Neural crest cell (in vitro differentiated cells): Measurements from ENCODE around the gene CNN1. TPM values are rescaled to one million over a fixed set of nuclear protein-coding genes. Genes with fewer than 3 reads are reported as not detected.
"Not testable (repeated sequence)": the region's sequence is repeated elsewhere in the genome, so short reads cannot be mapped to it uniquely, and the experiment has no call there.

Experiments used
- DNase-seq: peaks from one replicate; pipeline ENCODE4 v3.0.0; 2021; ENCODE audit warnings: low read depth, mixed read lengths, low spot score
- H3K27ac Mint-ChIP-seq: one replicate; pipeline ENCODE4 v1.8.0; 2021; ENCODE audit warnings: mild to moderate bottlenecking, mixed read lengths; ENCODE audit not compliant: unreplicated experiment
- H3K27me3 Mint-ChIP-seq: 2 replicates; pipeline ENCODE4 v1.8.0; 2021; ENCODE audit warnings: low read depth, mild to moderate bottlenecking, mixed read lengths
- H3K36me3 Mint-ChIP-seq: 2 replicates; pipeline ENCODE4 v1.8.0; 2021; ENCODE audit warnings: low read depth, mild to moderate bottlenecking, mixed read lengths
- H3K4me1 Mint-ChIP-seq: 2 replicates; pipeline ENCODE4 v1.8.0; 2021; ENCODE audit warnings: mixed read lengths
- H3K4me3 Mint-ChIP-seq: one replicate; pipeline ENCODE4 v1.8.0; 2021; ENCODE audit warnings: mild to moderate bottlenecking, mixed read lengths
- H3K9me3 Mint-ChIP-seq: 2 replicates; pipeline ENCODE4 v1.8.0; 2021; ENCODE audit warnings: mixed read lengths
- CTCF ChIP-seq: fragments of 200-600 bp; sonication (generic); conservative IDR thresholded peaks from 2 replicates; pipeline ENCODE4 v1.5.0; 2021; ENCODE audit warnings: antibody characterized with exemption, mild to moderate bottlenecking
- microRNA-seq: library from miRNA; unstranded; fragments of <30 nt; microRNA quantifications from one replicate; pipeline ENCODE4, GENCODE V29; 2020
- total RNA-seq: library from RNA; stranded (reverse); gene quantifications from 2 replicates; pipeline ENCODE4 v1.2.1, GENCODE V29; 2021

The CNN1 gene
- total RNA-seq, 1 donor from 2014 or later = 1.6 TPM

DNA sequence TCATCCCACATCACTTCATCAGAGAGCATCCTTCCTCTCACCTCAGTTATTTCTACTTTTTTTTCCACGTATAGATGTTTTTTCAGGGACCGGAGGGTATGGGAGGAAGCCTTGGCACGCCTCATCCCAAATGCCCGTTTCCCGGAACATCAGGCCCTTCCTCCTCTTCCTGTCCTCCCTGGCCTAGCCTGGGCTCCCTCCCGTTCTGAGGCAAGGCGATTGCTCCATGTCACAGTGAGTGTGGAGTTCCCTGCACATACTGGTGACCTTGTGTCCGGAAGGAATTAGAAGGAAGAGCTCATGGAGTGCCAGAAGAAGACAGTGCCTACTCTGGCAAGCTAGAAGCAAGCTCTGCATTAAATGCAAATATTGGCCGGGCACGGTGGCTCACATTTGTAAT, 57.5 kb downstream of the CNN1 start:
- H3K9me3 Mint-ChIP-seq = no peaks in the 10 kb centered on the region
- H3K36me3 Mint-ChIP-seq = peaks cover 19% of the 10 kb centered on the region
- no peak overlapping the region for H3K27ac Mint-ChIP-seq
- no peak for TF ChIP-seq CTCF
- no peak for DNase-seq
- H3K4me3 Mint-ChIP-seq = peak overlapping the region; percentile 61
- peaks cover 25% of the 10 kb centered on the region for H3K4me1 Mint-ChIP-seq
- H3K27me3 Mint-ChIP-seq = no peaks in the 10 kb centered on the region

DNA sequence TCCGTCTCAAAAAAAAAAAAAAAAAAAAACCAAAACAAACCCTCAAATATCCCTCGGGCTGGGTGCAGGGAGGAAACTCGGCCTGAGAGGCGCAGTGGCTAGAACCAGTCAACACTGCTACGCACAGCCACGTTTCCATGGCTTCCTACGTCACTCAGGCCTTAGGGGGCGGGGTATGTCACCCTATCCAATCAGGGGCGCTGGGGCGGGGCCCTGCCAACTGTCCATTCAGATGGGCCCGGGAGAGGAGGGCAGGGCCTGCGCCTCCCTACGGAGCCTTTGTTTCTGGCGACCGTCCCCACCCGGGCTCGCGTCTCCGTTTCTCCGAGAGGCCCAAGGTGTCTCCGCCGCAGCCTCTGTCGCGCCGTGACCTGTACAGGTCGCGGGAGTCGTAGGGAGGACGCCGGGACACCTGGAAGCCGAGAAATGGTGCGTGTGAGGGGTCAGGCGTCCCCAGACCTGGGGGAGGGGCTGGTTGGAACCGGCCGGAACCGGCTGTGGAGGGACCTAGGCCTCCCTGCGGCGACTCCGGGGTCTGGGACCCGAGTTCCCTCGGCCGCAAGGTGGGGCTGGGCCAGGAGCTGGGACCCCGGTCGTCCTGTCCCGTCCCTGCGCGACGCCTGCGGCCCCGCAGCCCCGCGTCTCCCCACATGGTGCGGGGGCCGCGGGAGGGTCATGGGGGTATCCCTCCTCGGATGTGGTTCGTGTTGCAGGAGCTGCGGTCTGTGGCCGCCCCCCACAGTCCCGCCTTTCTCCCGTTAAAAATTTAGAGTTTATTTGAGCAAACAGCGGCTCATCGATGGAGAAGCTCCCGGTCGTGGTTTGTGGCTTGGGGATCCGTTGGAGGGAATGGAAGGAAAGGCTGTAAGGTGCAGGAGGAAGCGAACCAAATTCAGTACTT, 58.8 kb downstream of the CNN1 start, which contains the start of gene ZNF627:
Gene ZNF627, plus strand, starts transcription at position 282 of the 901 bp plus-strand sequence. Its CDS starts 145 bp downstream, at position 427.
- Mint-ChIP-seq H3K9me3 (peaks cover 5% of the 10 kb centered on the region), H3K27me3 (no peaks in the 10 kb centered on the region), H3K36me3 (peaks cover 25% of the 10 kb centered on the region), H3K4me1 (peaks cover 31% of the 10 kb centered on the region), H3K4me3 (peak within 1 kb of the TSS; percentile 93), H3K27ac (peak within 1 kb of the TSS; percentile 100)
- peak; percentile 97 for DNase-seq
- peak; percentile 34 for TF ChIP-seq CTCF

GRCh38 chr19:11598103-11598483, 59.4 kb downstream of the CNN1 start:
- no peak for TF ChIP-seq CTCF
- Mint-ChIP-seq H3K27ac (peak overlapping the region; percentile 95), H3K4me3 (peak overlapping the region; percentile 93), H3K36me3 (peaks cover 32% of the 10 kb centered on the region), H3K27me3 (no peaks in the 10 kb centered on the region), H3K4me1 (peaks cover 33% of the 10 kb centered on the region), H3K9me3 (peaks cover 11% of the 10 kb centered on the region)
- DNase-seq = no peak

- H3K9me3 Mint-ChIP-seq = peaks cover 11% of the 10 kb centered on the region
- H3K4me3 Mint-ChIP-seq = peak overlapping the region; percentile 93
- H3K4me1 Mint-ChIP-seq = peaks cover 33% of the 10 kb centered on the region
- peaks cover 38% of the 10 kb centered on the region for H3K36me3 Mint-ChIP-seq
- no peak for DNase-seq
- TF ChIP-seq CTCF = no peak
- no peak overlapping the region for H3K27ac Mint-ChIP-seq
- no peaks in the 10 kb centered on the region for H3K27me3 Mint-ChIP-seq
These were observed 60.1 kb downstream of the CNN1 start for GRCh38 chr19:11598746-11599145.

DNA sequence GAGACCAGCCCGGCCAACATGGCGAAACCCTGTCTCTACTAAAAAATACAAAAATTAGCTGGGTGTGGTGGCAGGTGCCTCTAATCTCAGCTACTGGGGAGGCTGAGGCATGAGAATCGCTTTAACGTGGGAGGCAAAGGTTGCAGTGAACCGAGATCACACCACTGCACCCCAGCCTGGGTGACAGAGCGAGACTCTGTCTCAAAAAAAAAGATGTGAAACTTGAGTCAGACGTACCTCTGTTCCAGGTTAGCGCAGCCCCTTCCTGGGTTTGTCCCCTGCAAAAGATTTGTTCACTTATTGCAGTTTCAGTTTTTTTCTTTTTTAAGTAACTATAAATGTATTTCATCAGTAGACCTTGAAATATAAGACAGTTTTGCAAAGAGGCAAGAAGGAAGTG, 61.1 kb downstream of the CNN1 start:
- H3K27ac Mint-ChIP-seq = not testable (repeated sequence)

More for the DNA sequence above, 61.1 kb downstream of the CNN1 start:
- Mint-ChIP-seq H3K9me3 (peaks cover 14% of the 10 kb centered on the region), H3K4me1 (peaks cover 33% of the 10 kb centered on the region), H3K4me3 (peak overlapping the region; percentile 93), H3K36me3 (peaks cover 47% of the 10 kb centered on the region)
- not testable (repeated sequence) for DNase-seq, H3K27me3 Mint-ChIP-seq

Small RNA genes within 50 kb of the gene (microRNA-seq; reads per million reads assigned to microRNA genes)
- gene MIR7974 = 1.8 reads per million

Other genes starting within 250 kb of the CNN1 start
- not detected in 2 replicates for gene TSPAN16, start 242.7 kb upstream of the CNN1 start, total RNA-seq
- gene RAB3D, start 199.2 kb upstream of the CNN1 start, total RNA-seq = 15.1 and 15.4 TPM in 2 replicates
- gene TMEM205, start 192.6 kb upstream of the CNN1 start, total RNA-seq = 34.8 and 36.1 TPM in 2 replicates
- gene CCDC159, start 192.3 kb upstream of the CNN1 start, total RNA-seq = 7.0 and 10.3 TPM in 2 replicates
- 10.3 and 12.3 TPM in 2 replicates for gene PLPPR2, start 183.4 kb upstream of the CNN1 start, total RNA-seq
- gene SWSAP1, start 164.2 kb upstream of the CNN1 start, total RNA-seq = 2.9 and 3.5 TPM in 2 replicates
- gene EPOR, start 154.5 kb upstream of the CNN1 start, total RNA-seq = 3.5 and 4.5 TPM in 2 replicates
- gene RGL3, start 119.5 kb upstream of the CNN1 start, total RNA-seq = 0.30 and 0.55 TPM in 2 replicates
- 2.2 and 3.1 TPM in 2 replicates for gene ODAD3, start 103.7 kb upstream of the CNN1 start, total RNA-seq
- 388 and 391 TPM in 2 replicates for gene PRKCSH, start 103.2 kb upstream of the CNN1 start, total RNA-seq
- 39.7 and 42.8 TPM in 2 replicates for gene ELAVL3, start 57.8 kb upstream of the CNN1 start, total RNA-seq
- 17.9 and 19.0 TPM in 2 replicates for gene ZNF653, start 33.0 kb upstream of the CNN1 start, total RNA-seq
- 46.0 and 49.4 TPM in 2 replicates for gene ECSIT, start 9.7 kb upstream of the CNN1 start, total RNA-seq
- gene ELOF1, start 20.4 kb downstream of the CNN1 start, total RNA-seq = 69.8 and 70.0 TPM in 2 replicates
- gene ACP5, start 38.8 kb downstream of the CNN1 start, total RNA-seq = 1.2 and 2.5 TPM in 2 replicates
- gene ZNF627, start 58.6 kb downstream of the CNN1 start, total RNA-seq = 22.2 and 26.9 TPM in 2 replicates
- 8.7 and 8.8 TPM in 2 replicates for gene ZNF823, start 200.1 kb downstream of the CNN1 start, total RNA-seq
- gene ZNF441, start 228.1 kb downstream of the CNN1 start, total RNA-seq = 3.9 and 5.7 TPM in 2 replicates